Liver (tissue), 9 donors: ENCODE data around the gene TFDP2. TPM values are rescaled to one million over a fixed set of nuclear protein-coding genes. Genes with fewer than 3 reads are reported as not detected.

Experiments
- DNase-seq: peaks from one replicate; pipeline ENCODE4 v3.0.0-alpha.2; 2017; ENCODE audit warnings: low spot score
- H3K27ac ChIP-seq, 2 donors: one replicate each; pipeline ENCODE4 v1.7.0; 2013; ENCODE audit warnings: inconsistent platforms in 2 of 2, low read length in 2 of 2, control low read depth in 1 of 2, low read depth in 1 of 2, mild to moderate bottlenecking in 1 of 2
- H3K27me3 ChIP-seq, 4 donors: one replicate each; pipeline versions ENCODE4 v1.6.1 to v1.7.0; 2013; ENCODE audit warnings: low read length in 3 of 4, inconsistent platforms in 1 of 4, mild to moderate bottlenecking in 1 of 4, moderate library complexity in 1 of 4; ENCODE audit not compliant: control insufficient read depth in 4 of 4, insufficient read depth in 4 of 4
- H3K36me3 ChIP-seq, 4 donors: one replicate each; pipeline versions ENCODE4 v1.6.1 to v1.7.0; 2013; ENCODE audit warnings: low read length in 3 of 4, mild to moderate bottlenecking in 3 of 4, low read depth in 1 of 4, moderate library complexity in 1 of 4; ENCODE audit not compliant: control insufficient read depth in 4 of 4, insufficient read depth in 3 of 4
- H3K4me1 ChIP-seq, 4 donors: one replicate each; pipeline versions ENCODE4 v1.6.1 to v1.7.0; 2013; ENCODE audit warnings: low read length in 3 of 4, mild to moderate bottlenecking in 3 of 4, moderate library complexity in 1 of 4; ENCODE audit not compliant: control insufficient read depth in 4 of 4, insufficient read depth in 4 of 4
- H3K4me3 ChIP-seq, 3 donors: one replicate each; pipeline versions ENCODE4 v1.6.1 to v1.7.0; 2013; ENCODE audit warnings: low read length in 3 of 3, control low read depth in 1 of 3, low read depth in 1 of 3, mild to moderate bottlenecking in 1 of 3
- H3K9ac ChIP-seq, 2 donors: one replicate each; pipeline ENCODE4 v1.7.0; 2013; ENCODE audit warnings: low read length in 2 of 2, mild to moderate bottlenecking in 2 of 2, moderate library complexity in 2 of 2, control low read depth in 1 of 2, low read depth in 1 of 2
- H3K9me3 ChIP-seq, 4 donors: one replicate each; pipeline versions ENCODE4 v1.6.1 to v1.7.0; 2013; ENCODE audit warnings: low read length in 3 of 4; ENCODE audit not compliant: control insufficient read depth in 4 of 4
- ATF3 ChIP-seq: IDR thresholded peaks from 2 replicates; pipeline ENCODE4 v1.6.1; 2016; ENCODE audit warnings: antibody characterized with exemption
- EGR1 ChIP-seq, 2 donors: IDR thresholded peaks; 2 replicates each; pipeline ENCODE4 v1.6.1; 2016 to 2018; ENCODE audit warnings: antibody characterized with exemption in 2 of 2, low read depth in 2 of 2
- FOXA1 ChIP-seq: IDR thresholded peaks from 2 replicates; pipeline ENCODE4 v1.6.1; 2016; ENCODE audit warnings: antibody characterized with exemption
- FOXA2 ChIP-seq: IDR thresholded peaks from 2 replicates; pipeline ENCODE4 v1.6.1; 2016; ENCODE audit warnings: antibody characterized with exemption
- GABPA ChIP-seq, 2 donors: IDR thresholded peaks in 1 of 2; conservative IDR thresholded peaks in 1 of 2; 2 replicates each; pipeline ENCODE4 v1.6.1; 2016; ENCODE audit warnings: antibody characterized with exemption in 2 of 2, mild to moderate bottlenecking in 1 of 2, moderate library complexity in 1 of 2
- HNF4A ChIP-seq, 2 donors: conservative IDR thresholded peaks; 2 replicates each; pipeline ENCODE4 v1.6.1; 2016; ENCODE audit warnings: antibody characterized with exemption in 2 of 2, mild to moderate bottlenecking in 2 of 2
- HNF4G ChIP-seq: IDR thresholded peaks from 2 replicates; pipeline ENCODE4 v1.6.1; 2016; ENCODE audit warnings: antibody characterized with exemption
- JUND ChIP-seq, 2 donors: IDR thresholded peaks; 2 replicates each; pipeline ENCODE4 v1.6.1; 2016; ENCODE audit warnings: antibody characterized with exemption in 2 of 2
- MAX ChIP-seq: IDR thresholded peaks from 2 replicates; pipeline ENCODE4 v1.6.1; 2016; ENCODE audit warnings: antibody characterized with exemption
- NR2F2 ChIP-seq: IDR thresholded peaks from 2 replicates; pipeline ENCODE4 v1.6.1; 2016; ENCODE audit warnings: antibody characterized with exemption
- RXRA ChIP-seq, 2 donors: IDR thresholded peaks; 2 replicates each; pipeline ENCODE4 v1.6.1; 2017 to 2018; ENCODE audit warnings: antibody characterized with exemption in 2 of 2, mild to moderate bottlenecking in 1 of 2
- SP1 ChIP-seq: IDR thresholded peaks from 2 replicates; pipeline ENCODE4 v1.6.1; 2018; ENCODE audit warnings: antibody characterized with exemption, mild to moderate bottlenecking
- TAF1 ChIP-seq: conservative IDR thresholded peaks from 2 replicates; pipeline ENCODE4 v1.6.1; 2016; ENCODE audit warnings: antibody characterized with exemption, mild to moderate bottlenecking
- YY1 ChIP-seq: IDR thresholded peaks from 2 replicates; pipeline ENCODE4 v1.6.1; 2016; ENCODE audit warnings: antibody characterized with exemption, mild to moderate bottlenecking
- WGBS: extraction: QIAGEN DNeasy Blood & Tissue Kit; methylation state at CpG from one replicate; pipeline ENCODE4 v1.1.7; 2013; 5-methylcytosine and 5-hydroxymethylcytosine counted together
- polyA plus RNA-seq, 2 donors: library from polyadenylated mRNA; stranded (reverse) in 1 of 2; unstranded in 1 of 2; fragments of 200-250 nt in 1 of 2; fragments of >200 nt in 1 of 2; fragmentation: Nextera tagmentation in 1 of 2; extraction: Ambion mirVana in 1 of 2; gene quantifications; one replicate each; pipeline versions ENCODE4 v1.2.1 to v1.2.3, GENCODE V29; 2013 to 2015
- total RNA-seq, 2 donors: library from RNA; depleted of rRNA; stranded (reverse); fragments of >200 nt; gene quantifications; one replicate each; pipeline ENCODE4 v1.2.3, GENCODE V29; 2014
- TF ChIP-seq, protein P1 (sequence below): IDR thresholded peaks from 2 replicates; pipeline ENCODE4 v1.6.1; 2016; ENCODE audit warnings: antibody characterized with exemption
- TF ChIP-seq, protein P2 (sequence below): fragments of 150-350 bp; IDR thresholded peaks from 2 replicates; pipeline ENCODE4 v1.5.1; 2017; ENCODE audit warnings: improper control_type of control experiment, low read depth, low read length; ENCODE audit not compliant: missing input control
- TF ChIP-seq, protein P3 (sequence below): IDR thresholded peaks from 2 replicates; pipeline ENCODE4 v1.6.1; 2016; ENCODE audit warnings: antibody characterized with exemption, mild to moderate bottlenecking
- donor health status: healthy.
- donor health status: healthy.
- donor health status: healthy.
- donor health status: healthy.
- donor health status: healthy.

TFDP2 gene
- total and polyA plus RNA-seq, 4 donors, result 8.0 to 52.0 (median 29.7) TPM

GRCh38 chr3:142021127-142021526, 128.2 kb downstream of the TFDP2 start:
- no peak overlapping the region for H3K4me3 ChIP-seq
- H3K27me3 ChIP-seq, result no peaks in the 10 kb centered on the region
- H3K36me3 ChIP-seq, result no peaks in the 10 kb centered on the region
- no peak overlapping the region for H3K9ac ChIP-seq
- H3K27ac ChIP-seq, result no peak overlapping the region
- 77% methylated on average over 2 of the region's 2 CpGs for WGBS
- no peak for DNase-seq
- no peaks in the 10 kb centered on the region for H3K4me1 ChIP-seq
- TF ChIP-seq TAF1 (no peak), NR2F2 (peak; percentile 40), HNF4A (conservative IDR thresholded peaks at IDR 0.05) (no peak), SP1 (no peak)
- TF ChIP-seq, protein P1, sequence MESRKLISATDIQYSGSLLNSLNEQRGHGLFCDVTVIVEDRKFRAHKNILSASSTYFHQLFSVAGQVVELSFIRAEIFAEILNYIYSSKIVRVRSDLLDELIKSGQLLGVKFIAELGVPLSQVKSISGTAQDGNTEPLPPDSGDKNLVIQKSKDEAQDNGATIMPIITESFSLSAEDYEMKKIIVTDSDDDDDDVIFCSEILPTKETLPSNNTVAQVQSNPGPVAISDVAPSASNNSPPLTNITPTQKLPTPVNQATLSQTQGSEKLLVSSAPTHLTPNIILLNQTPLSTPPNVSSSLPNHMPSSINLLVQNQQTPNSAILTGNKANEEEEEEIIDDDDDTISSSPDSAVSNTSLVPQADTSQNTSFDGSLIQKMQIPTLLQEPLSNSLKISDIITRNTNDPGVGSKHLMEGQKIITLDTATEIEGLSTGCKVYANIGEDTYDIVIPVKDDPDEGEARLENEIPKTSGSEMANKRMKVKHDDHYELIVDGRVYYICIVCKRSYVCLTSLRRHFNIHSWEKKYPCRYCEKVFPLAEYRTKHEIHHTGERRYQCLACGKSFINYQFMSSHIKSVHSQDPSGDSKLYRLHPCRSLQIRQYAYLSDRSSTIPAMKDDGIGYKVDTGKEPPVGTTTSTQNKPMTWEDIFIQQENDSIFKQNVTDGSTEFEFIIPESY, result no peak
- H3K9me3 ChIP-seq, result no peaks in the 10 kb centered on the region

GRCh38 chr3:142019794-142020320, 129.5 kb downstream of the TFDP2 start:
- no peak for DNase-seq
- Histone ChIP-seq H3K9me3 (no peaks in the 10 kb centered on the region), H3K4me3 (no peak overlapping the region), H3K27ac (no peak overlapping the region), H3K4me1 (no peaks in the 10 kb centered on the region), H3K36me3 (no peaks in the 10 kb centered on the region), H3K9ac (no peak overlapping the region), H3K27me3 (no peaks in the 10 kb centered on the region)
- 68% methylated on average over 2 of the region's 2 CpGs for WGBS
- no peak for TF ChIP-seq SP1
- TF ChIP-seq RXRA (IDR thresholded peaks at IDR 0.05), result no peak
- TF ChIP-seq YY1, result no peak
- TF ChIP-seq GABPA (IDR thresholded peaks at IDR 0.05 in 1 of 2, conservative IDR thresholded peaks at IDR 0.05 in 1 of 2), result no peak
- TF ChIP-seq ATF3, result no peak
- TF ChIP-seq, protein P2, sequence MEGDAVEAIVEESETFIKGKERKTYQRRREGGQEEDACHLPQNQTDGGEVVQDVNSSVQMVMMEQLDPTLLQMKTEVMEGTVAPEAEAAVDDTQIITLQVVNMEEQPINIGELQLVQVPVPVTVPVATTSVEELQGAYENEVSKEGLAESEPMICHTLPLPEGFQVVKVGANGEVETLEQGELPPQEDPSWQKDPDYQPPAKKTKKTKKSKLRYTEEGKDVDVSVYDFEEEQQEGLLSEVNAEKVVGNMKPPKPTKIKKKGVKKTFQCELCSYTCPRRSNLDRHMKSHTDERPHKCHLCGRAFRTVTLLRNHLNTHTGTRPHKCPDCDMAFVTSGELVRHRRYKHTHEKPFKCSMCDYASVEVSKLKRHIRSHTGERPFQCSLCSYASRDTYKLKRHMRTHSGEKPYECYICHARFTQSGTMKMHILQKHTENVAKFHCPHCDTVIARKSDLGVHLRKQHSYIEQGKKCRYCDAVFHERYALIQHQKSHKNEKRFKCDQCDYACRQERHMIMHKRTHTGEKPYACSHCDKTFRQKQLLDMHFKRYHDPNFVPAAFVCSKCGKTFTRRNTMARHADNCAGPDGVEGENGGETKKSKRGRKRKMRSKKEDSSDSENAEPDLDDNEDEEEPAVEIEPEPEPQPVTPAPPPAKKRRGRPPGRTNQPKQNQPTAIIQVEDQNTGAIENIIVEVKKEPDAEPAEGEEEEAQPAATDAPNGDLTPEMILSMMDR, result no peak
- TF ChIP-seq HNF4A (conservative IDR thresholded peaks at IDR 0.05), result no peak

GRCh38 chr3:142013993-142014392, 135.4 kb downstream of the TFDP2 start:
- 95% methylated on average over 2 of the region's 2 CpGs for WGBS
- no peaks in the 10 kb centered on the region for H3K27me3 ChIP-seq
- TF ChIP-seq, protein P2, result no peak
- TF ChIP-seq FOXA1, result no peak
- no peak for TF ChIP-seq HNF4G
- TF ChIP-seq RXRA (IDR thresholded peaks at IDR 0.05), result no peak
- TF ChIP-seq JUND (IDR thresholded peaks at IDR 0.05), result no peak
- no peak for TF ChIP-seq HNF4A (conservative IDR thresholded peaks at IDR 0.05)
- TF ChIP-seq TAF1, result no peak
- no peak for TF ChIP-seq ATF3
- TF ChIP-seq FOXA2, result no peak
- no peak for TF ChIP-seq YY1
- TF ChIP-seq MAX, result no peak
- TF ChIP-seq, protein P3, sequence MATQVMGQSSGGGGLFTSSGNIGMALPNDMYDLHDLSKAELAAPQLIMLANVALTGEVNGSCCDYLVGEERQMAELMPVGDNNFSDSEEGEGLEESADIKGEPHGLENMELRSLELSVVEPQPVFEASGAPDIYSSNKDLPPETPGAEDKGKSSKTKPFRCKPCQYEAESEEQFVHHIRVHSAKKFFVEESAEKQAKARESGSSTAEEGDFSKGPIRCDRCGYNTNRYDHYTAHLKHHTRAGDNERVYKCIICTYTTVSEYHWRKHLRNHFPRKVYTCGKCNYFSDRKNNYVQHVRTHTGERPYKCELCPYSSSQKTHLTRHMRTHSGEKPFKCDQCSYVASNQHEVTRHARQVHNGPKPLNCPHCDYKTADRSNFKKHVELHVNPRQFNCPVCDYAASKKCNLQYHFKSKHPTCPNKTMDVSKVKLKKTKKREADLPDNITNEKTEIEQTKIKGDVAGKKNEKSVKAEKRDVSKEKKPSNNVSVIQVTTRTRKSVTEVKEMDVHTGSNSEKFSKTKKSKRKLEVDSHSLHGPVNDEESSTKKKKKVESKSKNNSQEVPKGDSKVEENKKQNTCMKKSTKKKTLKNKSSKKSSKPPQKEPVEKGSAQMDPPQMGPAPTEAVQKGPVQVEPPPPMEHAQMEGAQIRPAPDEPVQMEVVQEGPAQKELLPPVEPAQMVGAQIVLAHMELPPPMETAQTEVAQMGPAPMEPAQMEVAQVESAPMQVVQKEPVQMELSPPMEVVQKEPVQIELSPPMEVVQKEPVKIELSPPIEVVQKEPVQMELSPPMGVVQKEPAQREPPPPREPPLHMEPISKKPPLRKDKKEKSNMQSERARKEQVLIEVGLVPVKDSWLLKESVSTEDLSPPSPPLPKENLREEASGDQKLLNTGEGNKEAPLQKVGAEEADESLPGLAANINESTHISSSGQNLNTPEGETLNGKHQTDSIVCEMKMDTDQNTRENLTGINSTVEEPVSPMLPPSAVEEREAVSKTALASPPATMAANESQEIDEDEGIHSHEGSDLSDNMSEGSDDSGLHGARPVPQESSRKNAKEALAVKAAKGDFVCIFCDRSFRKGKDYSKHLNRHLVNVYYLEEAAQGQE, result no peak
- TF ChIP-seq EGR1 (IDR thresholded peaks at IDR 0.05; ENCODE audit: low read depth in 2 of 2), result no peak
- no peak for TF ChIP-seq NR2F2
- no peak for TF ChIP-seq GABPA (IDR thresholded peaks at IDR 0.05 in 1 of 2, conservative IDR thresholded peaks at IDR 0.05 in 1 of 2)

More at GRCh38 chr3:142013993-142014392, 135.4 kb downstream of the TFDP2 start:
- Histone ChIP-seq H3K9ac (no peak overlapping the region), H3K4me1 (no peaks in the 10 kb centered on the region), H3K27ac (no peak overlapping the region), H3K4me3 (no peak overlapping the region), H3K36me3 (no peaks in the 10 kb centered on the region), H3K9me3 (no peaks in the 10 kb centered on the region)
- no peak for DNase-seq
